HL-60 (cell line): ENCODE data around the gene AZIN2.

ENCODE experiments used
- DNase-seq, 2 experiments: peaks; one replicate each; pipeline ENCODE4 v3.0.0-alpha.2; 2010 to 2020; ENCODE audit warnings: low read depth in 1 of 2, low spot score in 1 of 2
- H3K27ac ChIP-seq: fragments of 250-450 bp; sonication (Bioruptor Pico); replicated peaks from 2 replicates; pipeline ENCODE4 v1.5.1; 2020; ENCODE audit warnings: mild to moderate bottlenecking, moderate library complexity
- H3K27me3 ChIP-seq: fragments of 250-450 bp; sonication (Bioruptor Pico); 2 replicates; pipeline ENCODE4 v1.5.1; 2021; ENCODE audit warnings: mild to moderate bottlenecking, moderate library complexity; ENCODE audit not compliant: insufficient read depth, poor library complexity, severe bottlenecking
- H3K4me3 ChIP-seq: replicated peaks from 2 replicates; pipeline ENCODE4 v1.5.1; 2011; ENCODE audit warnings: mild to moderate bottlenecking, control low read depth, low read length; ENCODE audit not compliant: insufficient read depth
- CTCF ChIP-seq: IDR thresholded peaks from one replicate; pipeline ENCODE4 v1.5.1; 2011; ENCODE audit warnings: low read length, control low read depth, inconsistent platforms; ENCODE audit not compliant: insufficient read depth
- GABPA ChIP-seq: IDR thresholded peaks from 2 replicates; pipeline ENCODE4 v1.6.1; 2012; ENCODE audit warnings: low read depth
- POLR2AphosphoS5 ChIP-seq: IDR thresholded peaks from 2 replicates; pipeline ENCODE4 v1.6.1; 2012; ENCODE audit warnings: low read depth
- REST ChIP-seq: IDR thresholded peaks from 2 replicates; pipeline ENCODE4 v1.6.1; 2012; ENCODE audit warnings: low read depth; ENCODE audit not compliant: insufficient replicate concordance
- SPI1 ChIP-seq: IDR thresholded peaks from 2 replicates; pipeline ENCODE4 v1.6.1; 2012; ENCODE audit warnings: low read depth, mild to moderate bottlenecking, borderline replicate concordance

The AZIN2 gene

DNA sequence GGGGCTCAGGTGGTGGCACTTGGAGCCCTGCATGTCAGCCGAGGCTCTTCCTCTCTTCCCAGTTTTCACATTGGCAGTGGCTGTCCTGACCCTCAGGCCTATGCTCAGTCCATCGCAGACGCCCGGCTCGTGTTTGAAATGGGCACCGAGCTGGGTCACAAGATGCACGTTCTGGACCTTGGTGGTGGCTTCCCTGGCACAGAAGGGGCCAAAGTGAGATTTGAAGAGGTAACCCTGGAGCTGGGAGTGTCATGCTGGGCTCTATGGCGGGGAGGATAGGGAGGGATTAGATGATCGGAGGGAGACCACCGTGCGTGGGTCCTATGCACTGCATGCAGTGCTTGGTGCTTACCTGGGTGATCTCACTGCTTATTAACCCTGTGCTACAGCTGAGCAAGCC, 13.5 kb downstream of the AZIN2 start:
- H3K27ac ChIP-seq: no peak overlapping the region
- no peak for DNase-seq
- no peaks in the 10 kb centered on the region for H3K27me3 ChIP-seq
- H3K4me3 ChIP-seq: no peak overlapping the region
- no peak for TF ChIP-seq CTCF
- TF ChIP-seq REST: no peak
- TF ChIP-seq POLR2AphosphoS5: no peak
- no peak for TF ChIP-seq GABPA
- TF ChIP-seq SPI1: no peak

DNA sequence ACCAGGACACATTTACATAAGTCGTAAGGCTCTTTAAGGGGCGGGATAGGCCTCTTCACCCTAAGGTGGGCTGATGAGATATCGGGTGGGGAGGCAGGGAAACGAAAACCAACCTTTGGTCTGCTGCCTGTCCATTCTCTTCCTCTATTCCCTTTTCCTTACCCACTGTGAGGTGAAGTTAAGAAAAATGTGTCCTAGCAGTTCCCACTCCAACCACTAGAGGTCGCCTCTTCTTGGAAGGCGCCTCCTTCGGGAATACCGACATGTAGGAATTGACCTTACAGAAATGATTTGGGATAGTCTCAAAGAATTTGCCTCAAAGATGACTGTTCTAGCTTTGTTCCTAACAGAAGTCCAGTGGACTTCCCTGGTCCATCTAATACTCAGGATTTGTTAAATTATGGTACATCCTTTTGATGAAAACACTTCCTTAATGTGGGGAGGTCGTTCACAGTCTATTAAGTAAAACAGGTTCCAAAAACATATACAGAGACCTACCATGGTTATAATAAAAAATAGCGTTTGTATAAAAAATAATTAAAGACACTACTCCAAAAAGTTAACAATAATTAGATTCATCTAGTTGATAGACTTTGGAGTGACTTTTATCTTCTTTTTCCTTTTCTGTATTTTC, 14.1 kb downstream of the AZIN2 start:
- no peak overlapping the region for H3K27ac ChIP-seq

More for the DNA sequence above, 14.1 kb downstream of the AZIN2 start:
- H3K27me3 ChIP-seq: no peaks in the 10 kb centered on the region
- DNase-seq: no peak
- TF ChIP-seq REST (no peak), POLR2AphosphoS5 (no peak), CTCF (peak; percentile 89)
- H3K4me3 ChIP-seq: no peak overlapping the region
